Adipose tissue (tissue), 3 donors: ENCODE data around the gene ST7L. TPM values are rescaled to one million over a fixed set of nuclear protein-coding genes. Genes with fewer than 3 reads are reported as not detected.
"Not testable (repeated sequence)": the region's sequence is repeated elsewhere in the genome, so short reads cannot be mapped to it uniquely, and the experiment has no call there.

ENCODE experiments used
- H3K27ac ChIP-seq: one replicate; pipeline ENCODE4 v1.5.1; 2013; ENCODE audit warnings: low read depth, low read length
- WGBS, 3 donors: extraction: QIAGEN DNeasy Blood & Tissue Kit; methylation state at CpG; one replicate each; pipeline ENCODE4 v1.1.7; 2013; 5-methylcytosine and 5-hydroxymethylcytosine counted together
- polyA plus RNA-seq, 3 donors: library from polyadenylated mRNA; stranded (reverse); fragments of 200-250 nt; gene quantifications; one replicate each; pipeline ENCODE4 v1.2.3, GENCODE V29; 2013
- donor health status: healthy with polysubstance abuse.
- donor health status: Bipolar disorder and iron deficiency.
- donor health status: healthy.

ST7L gene
- polyA plus RNA-seq, 3 donors, result 6.6 to 10.6 (median 8.0) TPM

DNA sequence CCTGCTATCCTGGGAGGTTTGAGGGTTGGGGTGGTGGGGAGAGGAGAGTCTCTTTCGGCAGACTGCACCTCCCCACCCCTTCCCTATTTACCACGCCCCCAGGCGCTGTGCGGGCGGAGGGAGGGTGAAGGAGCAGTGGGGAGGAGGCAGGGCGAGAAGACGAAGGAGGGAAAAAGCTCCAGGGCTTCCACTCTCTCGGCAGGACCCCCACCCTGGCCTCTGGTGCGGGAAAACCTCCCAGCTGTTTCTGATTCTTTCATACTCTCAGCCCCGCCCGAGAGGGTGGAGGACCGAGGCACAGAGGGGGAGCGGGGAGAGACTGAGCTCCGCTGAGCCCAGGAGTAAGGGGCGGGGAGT, 111.0 kb downstream of the ST7L start:
- WGBS, 3 donors, result 0 to 3% (median 1%) methylated on average over 14 to 15 of the region's 15 CpGs
- no peak overlapping the region for H3K27ac ChIP-seq

DNA sequence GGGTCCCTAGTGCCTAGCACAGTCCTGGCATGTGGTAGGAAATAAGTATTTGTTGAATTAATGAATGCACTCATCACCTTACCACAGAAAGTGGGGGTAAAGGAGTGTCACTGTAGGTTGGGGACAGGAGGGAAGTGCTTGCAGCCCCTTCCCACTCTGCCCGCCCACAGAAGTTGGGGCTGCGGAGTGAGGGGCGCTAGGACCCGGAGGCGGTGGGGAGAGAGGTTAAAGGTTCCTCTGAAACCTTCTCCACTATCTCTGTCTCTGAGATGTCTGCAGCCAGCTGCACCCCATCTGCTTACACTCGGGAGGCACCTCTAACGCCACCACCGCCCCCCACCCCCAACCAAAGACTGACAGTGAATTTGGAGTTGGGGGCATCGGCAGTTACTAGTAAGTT, 111.6 kb downstream of the ST7L start:
- H3K27ac ChIP-seq, result no peak overlapping the region
- 77 to 84% (median 82%) methylated on average over 9 of the region's 9 CpGs for WGBS, 3 donors

DNA sequence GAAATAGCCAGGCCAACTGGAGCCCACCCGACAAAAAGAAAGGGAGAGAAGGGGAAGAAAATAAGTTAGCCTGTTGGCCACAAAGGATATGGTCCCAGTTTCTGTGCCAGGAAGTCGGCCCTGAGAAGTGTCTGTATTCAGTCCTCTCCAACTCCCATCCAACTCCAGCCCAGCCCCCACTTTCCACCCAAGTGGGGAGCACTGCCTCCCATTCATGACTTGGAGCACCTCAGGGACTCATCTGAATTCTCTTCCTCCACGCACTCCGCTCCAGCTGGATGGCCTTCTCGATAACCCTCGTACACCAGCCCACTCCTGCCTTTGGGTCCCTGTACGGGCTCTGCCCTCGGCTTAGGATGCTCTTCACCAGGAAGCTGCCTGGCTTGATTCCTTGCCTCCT, 112.2 kb downstream of the ST7L start:
- WGBS, 3 donors, result 87 to 95% (median 91%) methylated on average over 8 of the region's 8 CpGs
- no peak overlapping the region for H3K27ac ChIP-seq

DNA sequence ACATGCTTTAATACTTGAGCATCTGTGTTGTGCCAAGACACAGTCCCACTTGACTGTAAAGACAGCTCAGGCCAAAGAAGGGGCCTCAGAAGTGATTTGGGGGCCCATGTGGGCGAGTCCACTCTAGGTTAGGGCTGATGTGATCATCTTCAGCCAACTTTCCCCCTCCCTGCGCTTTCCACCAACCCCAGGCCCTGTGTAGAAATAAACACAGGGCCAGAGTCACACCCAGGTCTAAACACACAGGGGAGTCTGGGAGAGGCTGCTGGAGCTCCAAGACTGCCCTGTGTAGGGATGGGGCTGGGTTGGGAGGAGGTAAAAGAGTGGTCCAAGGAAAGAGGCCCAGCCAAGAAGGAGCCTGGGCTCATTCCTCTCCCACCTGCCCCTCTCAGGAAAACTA, 112.6 kb downstream of the ST7L start:
- H3K27ac ChIP-seq, result no peak overlapping the region
- WGBS, 3 donors, result 74 to 78% (median 77%) methylated on average over 2 of the region's 2 CpGs

DNA sequence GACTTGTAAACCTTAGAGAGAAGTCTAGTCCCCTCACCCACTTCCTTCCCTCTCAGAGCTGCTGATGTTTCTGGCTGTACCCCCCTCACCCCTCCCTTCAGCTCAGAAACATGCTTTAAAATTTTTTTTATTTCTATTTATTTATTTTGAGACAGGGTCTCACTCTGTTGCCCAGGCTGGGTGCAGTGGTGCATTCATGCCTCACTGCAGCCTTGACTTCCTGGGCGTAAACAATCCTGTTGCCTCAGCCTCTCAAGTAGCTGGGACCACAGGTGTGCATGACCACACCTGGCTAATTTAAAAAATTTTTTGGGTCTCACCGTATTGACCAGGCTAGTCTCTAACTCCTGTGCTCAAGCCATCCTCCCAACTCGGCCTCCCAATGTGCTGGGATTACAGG, 113.1 kb downstream of the ST7L start:
- 86 to 90% (median 88%) methylated on average over 3 of the region's 3 CpGs for WGBS, 3 donors

DNA sequence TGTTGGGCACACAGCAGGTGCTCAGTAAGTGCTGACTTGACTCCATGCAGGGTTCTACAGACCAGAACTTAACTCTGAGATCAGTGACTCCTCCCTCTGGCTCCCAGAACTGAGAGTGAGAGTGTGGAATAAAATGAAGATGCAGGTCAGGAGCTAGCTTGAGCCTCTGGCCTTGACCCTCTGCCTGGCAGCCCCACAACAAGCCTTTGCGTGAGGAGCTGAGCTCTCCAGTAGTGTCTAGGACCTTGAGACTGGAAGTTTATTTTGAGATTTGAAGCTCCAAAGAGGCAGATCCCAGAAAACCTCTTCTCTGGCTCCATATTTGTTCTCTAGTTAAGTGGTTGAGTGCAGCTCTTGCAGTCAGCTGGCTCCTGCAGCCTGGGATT, 113.5 kb downstream of the ST7L start:
- no peak overlapping the region for H3K27ac ChIP-seq
- 85% methylated on average over 1 of the region's 1 CpG for WGBS, 3 donors

More for the DNA sequence above, 113.1 kb downstream of the ST7L start:
- no peak overlapping the region for H3K27ac ChIP-seq

DNA sequence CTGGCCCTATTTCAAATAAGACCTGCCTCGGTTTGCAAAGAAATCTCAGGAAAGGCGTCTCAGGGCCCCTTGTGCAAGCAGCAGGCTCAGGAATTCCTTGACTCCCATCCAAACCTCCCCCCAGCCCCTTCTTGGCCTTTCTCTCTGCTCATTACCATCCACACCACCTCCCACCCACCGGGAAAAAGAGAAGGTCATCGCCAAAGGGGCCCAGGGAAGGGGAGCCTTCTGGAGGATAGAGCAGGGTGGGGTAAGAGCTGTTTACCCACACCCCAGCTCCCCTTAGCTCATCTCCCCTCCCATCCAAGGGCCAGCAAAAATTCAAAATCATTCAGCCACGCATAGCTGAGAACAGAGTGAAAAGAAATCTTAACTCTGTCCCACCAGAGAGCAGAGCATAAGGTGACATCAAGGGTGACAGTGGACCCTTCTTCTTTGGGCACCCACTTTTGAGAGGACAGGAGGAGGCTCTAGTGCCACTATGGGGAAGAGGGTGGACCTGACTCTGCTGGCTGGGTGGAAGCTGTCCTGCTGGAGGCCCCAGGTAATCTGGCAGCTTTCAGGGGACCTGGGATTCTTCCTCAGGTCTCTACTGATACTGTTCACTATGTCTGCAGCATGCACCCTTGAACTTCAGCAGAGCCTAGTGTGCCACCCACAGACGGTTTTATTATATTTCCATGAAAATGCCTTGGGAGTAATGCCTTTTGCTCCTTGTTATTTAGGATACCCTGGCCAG, 114.1 kb downstream of the ST7L start:
- 61 to 71% (median 63%) methylated on average over 6 of the region's 6 CpGs for WGBS, 3 donors
- no peak overlapping the region for H3K27ac ChIP-seq

DNA sequence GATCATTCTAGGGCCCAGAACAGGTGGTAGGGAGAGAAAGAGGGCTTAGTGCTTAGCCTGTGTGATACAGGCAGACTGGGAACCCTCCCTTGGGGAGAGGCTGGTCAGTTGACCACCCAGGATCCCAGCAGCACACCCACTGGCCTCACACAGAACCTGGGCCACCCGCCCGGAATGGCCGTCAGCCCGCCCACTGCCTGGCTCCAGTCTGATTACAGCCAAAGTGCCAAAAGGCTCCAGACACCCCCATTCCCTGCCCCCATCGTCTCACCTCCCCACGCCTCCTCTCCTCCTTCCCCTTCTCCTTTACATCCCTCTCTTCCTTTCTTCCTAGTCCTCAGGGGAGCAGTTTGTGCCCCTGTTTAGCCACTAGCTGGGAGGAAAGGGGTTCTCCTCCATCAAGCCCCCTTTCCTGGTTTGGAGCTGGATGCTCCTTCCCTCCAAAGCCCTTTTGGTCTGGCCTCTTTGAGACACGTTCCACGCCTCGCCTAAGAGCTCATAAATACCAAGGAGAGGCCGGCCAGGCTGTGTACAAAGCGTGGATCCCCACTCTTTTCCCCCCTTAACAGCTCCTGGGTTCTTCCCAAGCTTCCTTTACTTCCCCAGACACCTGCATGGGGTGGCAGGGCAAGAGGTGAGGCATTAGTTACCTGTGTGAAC, 114.8 kb downstream of the ST7L start:
- H3K27ac ChIP-seq, result no peak overlapping the region
- 71 to 80% (median 71%) methylated on average over 11 of the region's 11 CpGs for WGBS, 3 donors

DNA sequence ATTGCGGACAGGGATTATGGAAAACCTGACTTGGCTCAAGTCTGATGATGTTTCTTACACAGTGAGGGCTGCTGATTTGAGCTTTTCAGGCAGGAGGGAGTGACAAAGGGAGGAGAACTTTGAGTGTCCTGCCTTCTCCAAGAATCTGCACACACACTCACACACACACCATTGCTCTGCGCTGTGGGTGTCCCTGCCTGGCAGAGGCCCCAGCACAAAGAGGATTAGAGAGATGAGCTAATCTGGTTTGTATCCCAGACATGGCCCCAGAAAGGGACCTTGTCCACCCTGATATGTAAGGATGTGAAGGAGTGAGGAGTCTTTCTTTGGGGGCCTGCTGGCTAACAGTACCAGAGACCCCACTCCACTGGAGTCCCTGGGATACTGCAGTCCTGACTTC, 116.1 kb downstream of the ST7L start:
- H3K27ac ChIP-seq, result no peak overlapping the region
- 46 to 86% (median 64%) methylated on average over 2 of the region's 2 CpGs for WGBS, 3 donors

DNA sequence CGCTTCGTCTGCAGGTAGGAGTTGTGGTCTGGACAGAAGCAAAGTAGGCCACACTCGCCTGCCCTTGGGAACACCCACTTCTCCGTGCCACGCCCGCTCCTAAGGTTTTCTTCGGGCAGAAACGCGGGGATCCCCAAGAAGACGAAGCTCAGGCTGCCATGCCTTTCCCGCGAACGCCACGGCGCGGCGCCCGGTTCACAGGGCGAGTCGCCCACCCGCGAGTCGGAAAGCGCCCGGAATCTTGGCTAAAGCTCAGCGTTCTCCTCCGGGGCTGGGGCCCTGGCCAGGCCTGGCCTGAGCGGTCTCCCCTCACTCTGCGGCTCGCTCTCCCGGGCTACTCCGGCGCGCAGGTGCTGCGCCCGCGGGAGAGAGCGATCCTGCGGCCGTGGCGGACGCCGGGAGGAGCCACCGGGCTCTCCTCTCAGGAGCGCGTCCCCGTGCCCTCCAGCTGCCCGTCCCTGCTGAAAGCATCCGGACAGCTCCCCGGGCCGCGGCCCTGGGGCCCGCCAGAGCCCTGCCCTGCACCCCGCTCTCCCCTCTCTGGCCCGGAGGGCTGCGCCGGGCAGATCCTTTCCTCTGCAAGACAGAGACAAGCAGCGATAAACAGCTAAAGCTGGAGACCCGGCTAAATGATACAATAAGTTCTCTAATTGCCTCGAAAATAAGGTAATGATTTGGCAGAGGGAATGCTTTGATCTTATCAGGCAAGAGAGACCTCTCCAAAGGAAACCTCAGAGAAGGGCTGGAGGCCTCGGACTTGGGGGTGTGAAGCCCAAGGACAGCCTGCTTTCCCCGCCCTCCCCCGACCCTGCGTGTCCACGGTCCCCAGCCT, 116.9 kb downstream of the ST7L start:
- WGBS, 3 donors, result 2 to 6% (median 3%) methylated on average over 61 to 65 of the region's 65 CpGs
- no peak overlapping the region for H3K27ac ChIP-seq

DNA sequence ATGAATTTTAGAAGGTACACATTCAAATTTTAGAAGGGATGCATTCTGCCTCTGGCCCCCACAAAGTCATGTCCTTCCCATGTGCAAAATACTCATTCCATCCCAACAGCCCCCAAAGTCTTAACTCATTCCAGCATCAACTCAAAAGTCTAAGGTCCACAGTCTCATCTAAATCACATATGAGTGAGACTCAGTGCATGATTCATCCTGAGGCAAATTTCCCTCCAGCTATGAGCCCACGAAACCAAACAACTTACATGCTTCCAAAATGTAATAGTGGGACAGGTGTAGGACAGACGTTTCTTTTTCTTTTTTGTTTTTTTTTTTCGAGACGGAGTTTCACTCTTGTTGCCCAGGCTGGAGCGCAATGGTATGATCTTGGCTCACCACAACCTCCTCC, 122.7 kb downstream of the ST7L start:
- WGBS, 3 donors, result 85 to 87% (median 86%) methylated on average over 5 of the region's 5 CpGs
- no peak overlapping the region for H3K27ac ChIP-seq

DNA sequence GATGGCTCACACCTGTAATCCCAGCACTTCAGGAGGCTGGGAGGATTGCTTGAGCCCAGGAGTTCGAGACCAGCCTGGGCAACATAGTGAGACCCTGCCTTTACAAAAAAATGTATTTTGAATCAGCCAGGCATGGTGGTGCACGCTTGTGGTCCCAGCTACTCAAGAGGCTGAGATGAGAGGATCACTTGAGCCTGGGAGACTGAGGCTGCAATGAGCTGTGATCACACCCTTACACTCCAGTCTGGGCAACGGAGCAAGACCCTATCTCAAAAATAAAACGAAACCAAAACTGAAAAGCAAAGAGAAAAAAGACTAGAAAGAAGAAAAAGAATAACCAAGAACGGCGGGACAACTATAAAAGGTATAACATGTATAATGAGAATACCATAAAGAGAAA, 125.6 kb downstream of the ST7L start:
- H3K27ac ChIP-seq, result no peak overlapping the region
- 83 to 90% (median 90%) methylated on average over 6 of the region's 6 CpGs for WGBS, 3 donors

DNA sequence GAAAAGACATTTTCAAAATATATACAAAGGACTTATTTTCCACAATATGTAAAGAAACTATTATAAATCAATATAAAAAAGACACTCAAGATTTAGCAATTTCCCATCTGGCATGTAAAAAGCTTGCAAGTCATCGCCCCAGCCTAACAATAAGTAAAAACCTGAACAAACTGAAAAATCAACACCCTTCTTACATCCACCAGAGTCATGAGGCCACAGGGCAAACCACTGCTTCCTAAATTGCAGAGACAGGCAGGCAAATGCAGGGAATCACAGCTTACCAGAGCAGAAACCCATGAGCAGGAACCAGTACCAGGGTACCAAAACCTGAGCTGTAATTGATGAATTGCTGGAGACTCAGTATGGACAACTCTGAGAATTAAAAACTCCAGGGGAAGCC, 126.9 kb downstream of the ST7L start:
- no peak overlapping the region for H3K27ac ChIP-seq
- 49 to 81% (median 52%) methylated on average over 1 of the region's 1 CpG for WGBS, 3 donors

DNA sequence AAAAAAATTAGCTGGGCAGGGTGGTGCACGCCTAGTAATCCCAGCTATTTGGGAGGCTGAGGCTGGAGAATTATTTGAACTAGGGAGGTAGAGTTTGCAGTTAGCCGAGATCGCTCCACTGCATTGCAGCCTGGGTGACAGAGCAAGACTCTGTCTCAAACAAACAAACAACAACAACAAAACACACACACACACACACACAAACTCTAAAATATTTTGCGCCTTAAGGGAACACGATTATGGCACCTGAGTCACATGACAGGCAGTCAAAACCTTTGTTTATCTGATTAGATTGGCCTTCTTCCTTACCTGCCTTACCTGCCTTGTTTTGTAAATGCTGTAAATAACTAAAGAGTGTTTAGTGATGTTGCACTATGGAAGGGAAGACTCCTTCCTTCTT, 130.8 kb downstream of the ST7L start:
- H3K27ac ChIP-seq, result no peak overlapping the region
- 95 to 97% (median 95%) methylated on average over 5 of the region's 5 CpGs for WGBS, 3 donors

DNA sequence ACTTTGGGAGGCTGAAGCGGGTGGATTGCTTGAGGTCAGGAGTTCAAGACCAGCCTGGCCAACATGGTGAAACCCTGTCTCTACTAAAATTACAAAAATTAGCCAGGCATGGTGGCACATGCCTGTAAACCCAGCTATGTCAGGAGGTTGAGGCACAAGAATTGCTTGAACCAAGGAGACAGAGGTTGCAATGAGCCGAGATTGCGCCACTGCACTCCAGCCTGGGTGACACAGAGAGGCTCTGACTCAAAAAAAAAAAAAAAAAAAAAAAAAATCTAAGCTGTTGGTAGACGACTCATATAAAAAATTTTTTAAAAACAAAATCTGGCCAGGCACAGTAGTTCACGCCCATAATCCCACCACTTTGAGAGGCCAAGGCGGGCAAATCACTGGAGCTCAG, 131.3 kb downstream of the ST7L start:
- H3K27ac ChIP-seq, result not testable (repeated sequence)
- WGBS, 3 donors, result 82 to 90% (median 84%) methylated on average over 6 of the region's 6 CpGs

DNA sequence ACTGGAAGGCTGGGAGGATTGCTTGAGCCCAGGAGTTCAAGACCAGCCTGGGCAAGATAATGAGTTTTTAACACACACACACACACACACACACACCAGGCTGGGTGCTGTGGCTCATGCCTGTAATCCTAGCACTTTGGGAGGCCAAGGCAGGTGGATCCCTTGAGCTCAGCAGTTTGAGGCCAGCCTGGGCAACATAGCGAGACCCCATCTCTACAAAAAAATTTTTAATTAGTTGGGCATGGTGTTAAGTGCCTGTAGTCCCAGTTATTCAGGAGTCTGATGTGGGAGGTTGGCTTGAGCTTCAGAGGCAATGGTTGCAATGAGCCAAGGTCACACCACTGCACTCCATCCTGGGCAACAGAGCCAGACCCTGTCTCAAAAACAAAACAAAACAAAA, 132.9 kb downstream of the ST7L start:
- not testable (repeated sequence) for H3K27ac ChIP-seq
- 92 to 100% (median 95%) methylated on average over 1 of the region's 1 CpG for WGBS, 3 donors

DNA sequence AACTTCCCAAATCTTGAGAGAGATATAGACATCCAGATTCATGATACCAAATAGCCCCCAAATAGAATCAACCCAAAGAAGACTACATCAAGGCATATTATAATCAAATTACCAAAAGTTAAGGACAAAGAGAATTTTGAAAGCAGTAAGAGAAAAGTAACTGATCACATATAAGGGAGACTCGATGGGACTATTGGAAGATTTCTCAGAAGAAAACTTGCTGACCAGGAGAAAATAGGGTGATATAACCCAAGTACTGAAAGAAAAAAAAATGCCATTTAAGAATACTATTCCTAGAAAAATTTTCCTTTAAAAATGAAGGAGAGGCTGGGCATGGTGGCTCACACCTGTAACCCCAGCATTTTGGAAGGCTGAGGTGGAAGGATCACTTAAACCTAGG, 140.6 kb downstream of the ST7L start:
- no peak overlapping the region for H3K27ac ChIP-seq
- 94 to 100% (median 96%) methylated on average over 1 of the region's 1 CpG for WGBS, 3 donors

DNA sequence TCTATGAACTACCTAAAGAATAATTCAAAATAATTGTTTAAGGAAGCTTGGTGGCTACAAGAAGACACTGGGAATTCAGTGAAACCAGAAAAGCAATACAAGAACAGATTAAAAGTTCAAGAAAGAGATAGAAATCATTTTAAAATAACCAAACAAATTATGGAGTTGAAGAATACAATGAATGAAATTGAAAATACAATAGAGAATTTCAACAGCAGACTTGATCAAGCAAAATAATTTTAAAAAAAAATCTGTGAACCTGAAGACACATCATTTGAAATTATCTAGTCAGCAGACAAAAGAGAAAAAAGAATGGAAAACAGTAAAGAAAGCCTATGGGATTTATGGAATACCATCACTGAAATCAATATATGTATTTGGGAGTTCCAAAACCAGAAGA, 141.4 kb downstream of the ST7L start:
- H3K27ac ChIP-seq, result no peak overlapping the region
